Measurements from ENCODE around the gene ZNF595.
"Not testable (repeated sequence)": the region's sequence is repeated elsewhere in the genome, so short reads cannot be mapped to it uniquely, and the experiment has no call there.

DNA sequence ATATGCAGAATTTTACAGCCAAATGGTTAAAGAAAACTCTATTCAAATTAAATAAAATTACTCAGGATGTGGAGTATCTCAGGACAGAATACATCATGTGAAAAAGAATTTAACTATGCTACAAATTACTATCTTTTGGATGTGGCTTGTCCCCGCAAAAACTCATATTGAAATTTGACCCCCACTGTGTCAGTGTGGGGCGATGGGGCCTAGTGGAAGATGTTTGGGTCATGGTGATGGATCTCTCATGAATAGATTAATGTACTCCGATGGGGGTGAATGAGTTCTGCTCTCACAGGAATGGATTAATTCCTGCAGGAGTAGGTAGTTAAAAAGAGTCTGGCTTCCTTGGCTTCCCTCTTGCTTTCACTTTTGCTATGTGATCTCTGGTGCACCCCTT, 35.0 kb upstream of the ZNF595 start:
- not testable (repeated sequence) for TF ChIP-seq POLR2A, EP300 (IDR thresholded peaks at IDR 0.05)
- TF ChIP-seq, protein P1, sequence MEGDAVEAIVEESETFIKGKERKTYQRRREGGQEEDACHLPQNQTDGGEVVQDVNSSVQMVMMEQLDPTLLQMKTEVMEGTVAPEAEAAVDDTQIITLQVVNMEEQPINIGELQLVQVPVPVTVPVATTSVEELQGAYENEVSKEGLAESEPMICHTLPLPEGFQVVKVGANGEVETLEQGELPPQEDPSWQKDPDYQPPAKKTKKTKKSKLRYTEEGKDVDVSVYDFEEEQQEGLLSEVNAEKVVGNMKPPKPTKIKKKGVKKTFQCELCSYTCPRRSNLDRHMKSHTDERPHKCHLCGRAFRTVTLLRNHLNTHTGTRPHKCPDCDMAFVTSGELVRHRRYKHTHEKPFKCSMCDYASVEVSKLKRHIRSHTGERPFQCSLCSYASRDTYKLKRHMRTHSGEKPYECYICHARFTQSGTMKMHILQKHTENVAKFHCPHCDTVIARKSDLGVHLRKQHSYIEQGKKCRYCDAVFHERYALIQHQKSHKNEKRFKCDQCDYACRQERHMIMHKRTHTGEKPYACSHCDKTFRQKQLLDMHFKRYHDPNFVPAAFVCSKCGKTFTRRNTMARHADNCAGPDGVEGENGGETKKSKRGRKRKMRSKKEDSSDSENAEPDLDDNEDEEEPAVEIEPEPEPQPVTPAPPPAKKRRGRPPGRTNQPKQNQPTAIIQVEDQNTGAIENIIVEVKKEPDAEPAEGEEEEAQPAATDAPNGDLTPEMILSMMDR (IDR thresholded peaks at IDR 0.05), result not testable (repeated sequence)
